ENCODE measurements around the gene RNF167.

Gene RNF167

DNA sequence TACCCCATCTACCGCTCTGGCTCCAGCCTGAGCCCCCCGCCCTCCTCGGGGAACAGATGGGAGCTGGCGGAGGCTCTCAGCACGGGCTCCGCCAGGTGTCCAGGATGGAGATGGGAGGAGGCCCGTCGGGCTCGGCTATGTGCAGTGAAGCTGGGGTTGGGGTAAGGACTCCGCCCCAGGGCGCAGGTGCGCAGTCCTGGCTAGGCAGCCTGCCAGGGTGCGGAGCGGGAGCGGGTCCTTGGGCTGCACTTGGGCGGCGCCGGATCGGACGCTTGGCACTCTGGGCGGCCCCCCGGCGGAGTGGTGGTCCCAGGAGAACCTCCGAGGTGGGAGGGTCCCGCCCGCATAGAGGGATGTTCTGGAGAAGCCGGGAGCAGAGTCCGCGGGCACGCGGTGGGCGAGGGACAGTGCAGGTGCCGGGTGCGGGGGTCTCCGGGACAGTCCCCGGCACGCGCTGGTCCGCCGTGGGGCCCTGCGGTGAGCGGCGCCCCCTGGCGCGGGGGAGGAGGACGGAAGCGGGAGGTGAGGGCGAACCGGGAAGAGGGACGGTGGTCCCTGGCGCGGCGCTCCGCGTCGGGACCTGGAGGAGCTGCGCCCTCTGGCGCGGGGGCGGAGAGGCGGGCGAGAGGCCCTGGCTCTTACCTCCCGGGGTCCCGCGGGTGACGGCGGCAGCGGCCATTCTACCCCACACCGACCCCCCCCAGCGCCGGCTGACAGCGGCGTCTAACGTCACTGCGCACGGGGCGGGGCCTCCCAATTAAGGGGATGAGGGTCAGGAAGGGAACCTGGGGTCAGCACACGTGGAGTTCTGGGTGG, 47.1 kb downstream of the RNF167 start, which contains the start of gene CAMTA2:
CAMTA2 (minus strand) TSS at position 725 of the 816 bp plus-strand sequence. CDS start 1,453 bp downstream, outside the sequence.
- DNase-seq: peak; percentile 91

DNA sequence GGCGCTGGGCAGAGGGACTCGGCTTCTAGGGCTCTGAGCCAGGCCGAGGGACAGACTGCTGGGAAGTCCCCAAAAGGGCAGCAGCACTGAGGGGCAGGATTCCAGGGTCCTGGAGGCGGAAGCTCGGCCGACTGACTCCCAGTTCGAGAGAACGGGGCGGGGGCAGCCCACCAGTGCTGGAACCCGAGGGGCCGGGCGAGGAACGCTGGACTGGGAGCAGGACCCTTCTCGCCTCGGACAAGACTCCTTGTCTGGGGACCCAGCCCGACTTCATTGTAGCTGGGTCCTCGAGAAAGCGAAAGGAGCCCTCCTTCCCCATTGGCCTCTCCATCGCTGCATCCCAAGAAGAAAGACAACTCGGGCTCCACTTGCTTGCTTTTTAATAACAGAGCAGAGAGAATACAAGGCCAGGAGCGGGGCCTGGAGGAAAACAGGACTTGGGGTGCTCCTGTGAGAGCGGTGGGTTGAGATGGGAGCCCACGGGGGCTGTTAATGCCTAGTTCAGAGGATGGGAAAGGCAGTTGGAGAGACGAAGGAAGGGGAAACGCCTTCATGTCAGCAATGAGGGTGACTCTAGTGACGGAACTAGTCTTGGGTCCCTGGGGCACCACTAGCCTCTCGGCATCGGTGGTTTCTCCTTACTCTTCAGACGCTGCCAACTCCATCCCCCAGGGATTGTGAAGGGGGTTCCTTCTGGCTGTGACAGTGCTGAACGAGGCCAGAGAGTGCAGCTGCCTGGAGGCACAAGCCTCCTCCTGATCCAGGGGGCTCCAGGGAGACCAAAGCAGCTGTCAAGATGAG, 47.9 kb downstream of the RNF167 start:
- DNase-seq: no peak

DNA sequence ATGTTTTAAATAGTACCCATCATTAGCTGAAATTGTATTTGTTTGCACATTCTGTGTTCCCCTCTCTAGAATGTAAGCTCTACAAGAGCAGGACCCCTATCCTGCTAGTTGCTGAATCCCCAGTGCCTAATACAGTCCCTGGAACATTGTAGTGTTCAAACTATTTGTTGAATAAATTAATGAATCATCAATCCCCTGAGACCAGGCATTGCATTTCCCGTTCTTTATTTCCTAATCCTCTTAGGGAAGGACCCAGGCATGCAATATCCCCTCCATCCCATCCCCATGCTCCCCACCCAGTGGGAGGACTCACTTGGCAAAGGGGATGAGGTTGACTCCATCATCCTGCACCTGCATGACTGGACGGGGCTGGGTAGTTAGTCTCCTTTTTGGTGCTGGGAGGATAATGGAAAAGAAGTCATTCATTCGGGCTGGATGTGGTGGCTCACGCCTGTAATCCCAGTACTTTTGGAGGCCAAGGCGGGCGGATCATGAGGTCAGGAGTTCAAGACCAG, 54.1 kb downstream of the RNF167 start:
- no peak for DNase-seq
